GM18870 (cell line): Measurements from ENCODE around the gene RAB1B.
"Not testable (repeated sequence)": the region's sequence is repeated elsewhere in the genome, so short reads cannot be mapped to it uniquely, and the experiment has no call there.

Source experiments
- ATAC-seq: cut with Tn5 transposase; IDR thresholded peaks from one replicate; pipeline ENCODE4 v1.9.1; 2021; ENCODE audit warnings: moderate library complexity; ENCODE audit not compliant: unreplicated experiment

RAB1B gene

GRCh38 chr11:66317723-66318599, 49.5 kb downstream of the RAB1B start:
- ATAC-seq, result no peak

- ATAC-seq, result no peak
These were observed 50.1 kb downstream of the RAB1B start for GRCh38 chr11:66318600-66318970.

GRCh38 chr11:66320289-66320688, 51.9 kb downstream of the RAB1B start:
- not testable (repeated sequence) for ATAC-seq

- not testable (repeated sequence) for ATAC-seq
These were observed 52.3 kb downstream of the RAB1B start for GRCh38 chr11:66320748-66321147.

- ATAC-seq, result no peak
These were observed 53.2 kb downstream of the RAB1B start for GRCh38 chr11:66321606-66322005.

GRCh38 chr11:66322732-66323427, 54.4 kb downstream of the RAB1B start:
- no peak for ATAC-seq

- no peak for ATAC-seq
These were observed 55.2 kb downstream of the RAB1B start for GRCh38 chr11:66323684-66324083.

DNA sequence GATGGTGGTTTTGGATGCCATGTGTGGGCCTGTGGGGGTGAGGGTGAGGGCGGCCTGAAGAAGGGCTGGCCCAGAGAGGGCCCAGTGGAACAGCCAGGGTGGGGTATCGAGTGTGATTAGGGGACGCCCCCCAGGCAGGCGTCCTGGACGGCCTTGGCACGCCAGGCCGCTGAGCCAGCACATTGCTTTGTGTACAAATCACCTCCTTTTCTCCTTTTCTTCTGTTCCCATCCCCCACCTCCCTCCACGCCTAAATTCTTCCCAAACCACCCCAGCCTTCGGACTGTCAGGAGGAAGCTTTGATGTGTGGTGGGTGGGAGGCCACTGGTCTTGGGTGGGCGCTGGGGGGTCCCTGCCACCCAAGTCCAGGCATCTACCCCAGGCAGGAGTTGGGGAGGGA, 56.2 kb downstream of the RAB1B start:
- ATAC-seq, result no peak

- ATAC-seq, result no peak
These were observed 56.8 kb downstream of the RAB1B start for GRCh38 chr11:66325263-66325671.

GRCh38 chr11:66326261-66327111, 58.0 kb downstream of the RAB1B start:
- no peak for ATAC-seq
